Measurements from ENCODE around the gene HECTD1. TPM values are rescaled to one million over a fixed set of nuclear protein-coding genes. Genes with fewer than 3 reads are reported as not detected.
A peak's percentile ranks its signal among the peaks of the same experiment; 100 is the strongest.
"Not testable (repeated sequence)": the region's sequence is repeated elsewhere in the genome, so short reads cannot be mapped to it uniquely, and the experiment has no call there.

HECTD1 gene
- total RNA-seq, 2 donors from 2014 or later: 115 to 124 TPM

DNA sequence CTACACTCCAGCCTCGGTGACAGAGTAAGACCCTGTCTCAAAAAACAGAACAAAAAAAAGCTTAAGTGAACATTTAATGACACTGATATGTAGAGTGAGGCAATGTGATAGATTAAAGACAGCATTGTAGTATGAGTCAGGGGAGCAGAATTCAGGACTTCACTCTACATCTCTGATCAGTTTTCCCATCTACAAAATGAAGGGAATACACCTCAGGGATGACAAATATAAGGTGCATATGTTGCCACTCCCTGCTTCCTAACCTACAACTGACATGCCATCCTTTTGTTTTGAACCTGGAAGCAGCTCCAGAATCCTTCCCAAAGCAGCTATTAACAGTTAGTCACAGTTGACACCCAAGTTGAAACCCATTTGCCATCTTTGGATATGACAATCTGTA lies 150.6 kb downstream of the HECTD1 start:
- Mint-ChIP-seq H3K27me3 (ENCODE audit: low read depth) (no peaks in the 10 kb centered on the region), H3K9me3 (no peaks in the 10 kb centered on the region), H3K4me1 (ENCODE audit: low read depth) (no peaks in the 10 kb centered on the region), H3K36me3 (ENCODE audit: insufficient read depth in 2 of 2) (no peaks in the 10 kb centered on the region), H3K27ac (no peak overlapping the region), H3K4me3 (no peak overlapping the region)
- ATAC-seq (replicated peaks in 1 of 2) (no peak), DNase-seq (no peak)

DNA sequence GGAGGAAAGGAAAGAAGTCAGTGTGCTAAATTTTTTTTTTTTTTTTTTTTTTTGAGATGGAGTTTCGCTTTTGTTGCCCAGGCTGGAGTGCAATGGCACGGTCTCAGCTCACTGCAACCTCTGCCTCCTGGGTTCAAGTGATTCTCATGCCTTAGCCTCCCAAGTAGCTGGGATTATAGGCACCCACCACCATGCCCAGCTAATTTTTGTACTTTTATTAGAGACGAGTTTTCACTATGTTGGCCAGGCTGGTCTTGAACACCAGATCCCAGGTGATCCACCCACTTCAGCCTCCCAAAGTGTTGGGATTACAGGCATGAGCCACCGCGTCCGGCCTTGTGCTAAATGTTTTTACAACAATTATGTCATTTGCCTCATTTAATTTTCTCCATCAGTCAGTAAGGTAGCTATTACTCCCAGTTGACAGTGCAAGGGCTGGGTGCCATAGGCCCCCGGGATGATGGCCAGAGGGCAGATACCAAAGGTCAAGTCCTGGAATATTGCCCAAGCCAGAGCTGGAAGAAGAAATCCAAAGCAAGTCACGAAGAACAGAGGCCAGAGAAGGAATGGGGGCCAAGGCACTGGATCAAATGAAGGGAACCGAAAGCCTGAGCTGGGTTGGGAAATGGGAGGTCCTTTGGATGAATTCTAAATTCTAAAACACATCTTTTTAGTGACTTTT lies 154.5 kb downstream of the HECTD1 start:
- H3K9me3 Mint-ChIP-seq; ATAC-seq (replicated peaks in 1 of 2); H3K4me3 Mint-ChIP-seq; H3K27me3 Mint-ChIP-seq (ENCODE audit: low read depth); H3K36me3 Mint-ChIP-seq (ENCODE audit: insufficient read depth in 2 of 2); DNase-seq; H3K4me1 Mint-ChIP-seq (ENCODE audit: low read depth): not testable (repeated sequence)
- H3K27ac Mint-ChIP-seq: peak overlapping the region; percentile 44

DNA sequence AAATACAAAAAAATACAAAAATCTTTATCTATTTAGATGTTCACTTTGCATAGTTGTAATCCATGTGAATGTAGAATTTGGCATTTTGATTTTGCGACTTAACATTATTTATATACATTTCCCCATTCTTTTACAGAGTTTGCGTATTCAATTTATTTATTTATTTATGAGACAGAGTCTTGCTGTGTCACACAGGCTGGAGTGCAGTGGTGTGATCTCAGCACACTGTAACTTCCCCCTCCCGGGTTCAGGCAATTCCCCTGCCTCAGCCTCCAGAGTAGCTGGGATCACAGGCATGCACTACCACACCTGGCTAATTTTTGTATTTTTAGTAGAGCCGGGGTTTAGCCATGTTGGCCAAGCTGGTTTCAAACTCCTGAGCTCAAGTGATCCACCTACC lies 156.1 kb downstream of the HECTD1 start:
- ATAC-seq (replicated peaks in 1 of 2): no peak
- no peaks in the 10 kb centered on the region for H3K27me3 Mint-ChIP-seq (ENCODE audit: low read depth)
- H3K36me3 Mint-ChIP-seq (ENCODE audit: insufficient read depth in 2 of 2): no peaks in the 10 kb centered on the region

DNA sequence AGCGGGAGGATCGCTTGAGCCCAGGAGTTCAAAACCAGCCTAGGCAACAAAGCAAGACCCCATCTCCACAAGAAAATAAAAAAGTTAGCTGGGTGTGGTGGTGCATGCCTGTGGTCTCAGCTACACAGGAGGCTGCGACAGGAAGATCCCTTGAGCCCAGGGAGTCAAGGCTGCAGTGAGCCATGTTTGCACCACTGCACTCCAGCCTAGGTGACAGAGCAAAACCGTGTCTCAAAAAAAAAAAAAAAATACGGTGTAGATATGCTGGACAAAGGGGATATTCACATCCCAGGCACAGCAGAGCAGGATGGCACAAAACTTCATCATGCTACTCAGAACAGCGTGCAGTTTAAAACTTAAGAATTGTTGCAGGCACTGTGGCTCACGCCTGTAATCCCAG lies 156.6 kb downstream of the HECTD1 start:
- Mint-ChIP-seq H3K36me3 (ENCODE audit: insufficient read depth in 2 of 2) (no peaks in the 10 kb centered on the region), H3K27ac (no peak overlapping the region), H3K4me3 (no peak overlapping the region), H3K4me1 (ENCODE audit: low read depth) (peaks cover 10% of the 10 kb centered on the region), H3K9me3 (no peaks in the 10 kb centered on the region), H3K27me3 (ENCODE audit: low read depth) (no peaks in the 10 kb centered on the region)
- ATAC-seq (replicated peaks in 1 of 2): no peak
- DNase-seq: no peak

More for the DNA sequence above, 156.1 kb downstream of the HECTD1 start:
- Mint-ChIP-seq H3K4me1 (ENCODE audit: low read depth) (peaks cover 7% of the 10 kb centered on the region), H3K4me3 (no peak overlapping the region), H3K27ac (no peak overlapping the region), H3K9me3 (no peaks in the 10 kb centered on the region)
- DNase-seq: no peak

Other genes starting within 250 kb of the HECTD1 start
- gene AP4S1, start 182.1 kb downstream of the HECTD1 start, total RNA-seq: 1 to 10 TPM; 6.3 to 8.6 TPM
- 10 to 100 TPM; 19.7 to 24.5 TPM for gene STRN3, start 181.4 kb downstream of the HECTD1 start, total RNA-seq
- 10 to 100 TPM; 11.4 to 13.3 TPM for gene HEATR5A, start 212.8 kb upstream of the HECTD1 start, total RNA-seq
- 10 to 100 TPM; 13.5 to 20.7 TPM for gene DTD2, start 249.7 kb upstream of the HECTD1 start, total RNA-seq

Measured in activated T-cell treated with anti-CD3 and anti-CD28 coated beads, Interleukin-2, amount 50 U/mL, for 72 hours (primary cell).